Activated B cell treated with CpG ODN at 0.5 μM for 24 hours (primary cell): ENCODE data around the gene PNKP. TPM values are rescaled to one million over a fixed set of nuclear protein-coding genes. Genes with fewer than 3 reads are reported as not detected.

Source experiments
- ATAC-seq: fragments of 200-7000 bp; cut with Tn5 transposase; one replicate; pipeline ENCODE4 v1.10.0; 2021; ENCODE audit warnings: low read depth, mild to moderate bottlenecking, moderate library complexity
- CTCF ChIA-PET: fragments of 350-600 bp; sonication (Branson Sonifier 250); formaldehyde crosslinking; loops from one replicate; lab custom pipeline; 2021; ENCODE audit warnings: antibody characterized with exemption; lab: Charles Lee
- POLR2A ChIA-PET: fragments of 350-600 bp; sonication (Branson Sonifier 250); formaldehyde crosslinking; loops from one replicate; lab custom pipeline; 2021; ENCODE audit warnings: antibody characterized with exemption; lab: Charles Lee
- DNase-seq: peaks from one replicate; pipeline ENCODE4 v3.0.0; 2022
- H3K27ac Mint-ChIP-seq: one replicate; pipeline ENCODE4 v1.8.0; 2020; ENCODE audit warnings: mixed read lengths
- H3K27me3 Mint-ChIP-seq: one replicate; pipeline ENCODE4 v1.8.0; 2021; ENCODE audit warnings: mixed read lengths
- H3K36me3 Mint-ChIP-seq: one replicate; pipeline ENCODE4 v1.8.0; 2021; ENCODE audit warnings: low read depth, mixed read lengths
- H3K4me1 Mint-ChIP-seq: one replicate; pipeline ENCODE4 v1.8.0; 2021; ENCODE audit warnings: mixed read lengths
- H3K4me3 Mint-ChIP-seq: one replicate; pipeline ENCODE4 v1.8.0; 2020; ENCODE audit warnings: mild to moderate bottlenecking, mixed read lengths
- H3K9me3 Mint-ChIP-seq: one replicate; pipeline ENCODE4 v1.8.0; 2020; ENCODE audit warnings: mixed read lengths
- CTCF ChIP-seq: fragments of 200-600 bp; IDR thresholded peaks from one replicate; pipeline ENCODE4 v1.8.0; 2022; ENCODE audit warnings: antibody characterized with exemption, mild to moderate bottlenecking
- intact Hi-C: fragments of 100-400 bp; cut with micrococcal nuclease; formaldehyde crosslinking; loops from one replicate; pipeline ENCODE4 v1.15.1; 2024
- total RNA-seq: library from RNA; stranded (reverse); gene quantifications from 2 replicates; pipeline ENCODE4 v1.2.3, GENCODE V29; 2022

Gene PNKP
- total RNA-seq, 1 donor from 2014 or later, result 205 TPM

- ChIA-PET POLR2A (interaction anchor here (0.6 to 1.2 kb wide), 2 partner anchors 11 to 22 kb away, joined by 6 to 7 read pairs; no protein-coding TSS in a partner anchor), CTCF (no interaction called here)
- no peak overlapping the region for H3K27ac Mint-ChIP-seq
- H3K36me3 Mint-ChIP-seq, result peaks cover 57% of the 10 kb centered on the region
- intact Hi-C loops, result no loop called here
- H3K27me3 Mint-ChIP-seq, result no peaks in the 10 kb centered on the region
- no peak for ATAC-seq
- TF ChIP-seq CTCF, result no peak
- no peaks in the 10 kb centered on the region for H3K9me3 Mint-ChIP-seq
- peaks cover 18% of the 10 kb centered on the region for H3K4me1 Mint-ChIP-seq
- H3K4me3 Mint-ChIP-seq, result no peak overlapping the region
- no peak for DNase-seq
These were observed 9.6 kb downstream of the PNKP start for GRCh38 chr19:49857838-49858087.

GRCh38 chr19:49857061-49857837 lies 10.1 kb downstream of the PNKP start:
- intact Hi-C loops, result no loop called here
- Mint-ChIP-seq H3K27me3 (no peaks in the 10 kb centered on the region), H3K9me3 (no peaks in the 10 kb centered on the region), H3K36me3 (peaks cover 57% of the 10 kb centered on the region), H3K27ac (no peak overlapping the region), H3K4me1 (peaks cover 23% of the 10 kb centered on the region), H3K4me3 (no peak overlapping the region)
- ChIA-PET POLR2A (interaction anchor here (0.6 to 1.2 kb wide), 2 partner anchors 12 to 23 kb away, joined by 6 to 7 read pairs; no protein-coding TSS in a partner anchor), CTCF (no interaction called here)
- no peak for TF ChIP-seq CTCF
- DNase-seq (no peak), ATAC-seq (no peak)

- H3K27me3 Mint-ChIP-seq, result no peaks in the 10 kb centered on the region
- no peak for ATAC-seq
- H3K4me3 Mint-ChIP-seq, result no peak overlapping the region
- ChIA-PET CTCF (no interaction called here), POLR2A (no interaction called here)
- H3K4me1 Mint-ChIP-seq, result peaks cover 27% of the 10 kb centered on the region
- DNase-seq, result no peak
- H3K27ac Mint-ChIP-seq, result no peak overlapping the region
- H3K36me3 Mint-ChIP-seq, result peaks cover 54% of the 10 kb centered on the region
- no peaks in the 10 kb centered on the region for H3K9me3 Mint-ChIP-seq
- no peak for TF ChIP-seq CTCF
- intact Hi-C loops, result no loop called here
These were observed 10.8 kb downstream of the PNKP start for GRCh38 chr19:49856574-49857021.

DNA sequence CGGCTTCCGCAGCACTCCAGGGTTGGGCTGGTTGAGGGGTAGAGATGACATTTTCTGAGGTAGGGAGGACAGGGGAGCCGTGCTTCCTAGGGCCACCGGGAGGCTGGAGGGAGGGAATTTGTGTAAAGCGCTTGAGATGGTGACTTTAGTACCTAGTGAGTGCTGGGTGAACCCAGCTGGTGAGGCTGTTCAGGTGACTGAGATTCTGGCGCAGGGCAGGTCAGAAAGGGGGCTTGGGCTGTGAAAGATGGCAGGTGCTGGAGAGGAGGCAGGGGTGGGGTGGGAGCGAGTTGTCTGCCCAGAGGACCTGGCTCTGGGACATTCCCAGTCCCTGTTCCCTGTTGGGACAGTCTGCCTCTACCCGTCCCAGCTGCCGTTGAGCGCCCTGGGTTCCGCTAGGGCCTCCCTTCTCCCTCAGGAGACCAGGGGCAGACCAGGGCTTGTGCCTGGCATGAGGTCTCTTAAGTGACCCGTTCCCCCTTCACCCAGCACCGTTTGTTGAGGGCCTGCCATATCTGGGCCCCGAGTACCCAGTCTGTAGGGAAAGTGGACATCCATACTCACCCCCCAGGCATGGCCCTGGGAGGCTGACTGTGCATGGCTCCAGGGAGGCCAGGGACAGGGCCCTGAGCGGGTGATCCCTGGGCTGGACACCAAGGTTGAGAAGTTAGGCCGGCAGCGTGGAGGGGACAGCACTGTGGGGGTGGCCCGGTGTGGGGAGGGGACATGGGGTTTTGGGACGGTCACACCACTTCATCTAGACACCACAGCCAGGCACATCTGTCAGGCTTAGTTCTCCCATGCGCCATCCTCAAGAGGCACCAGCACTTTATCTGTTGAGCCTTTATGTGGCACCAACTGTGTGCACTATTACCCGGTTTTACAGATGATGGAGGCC lies 11.5 kb downstream of the PNKP start:
- no peak for TF ChIP-seq CTCF
- H3K27ac Mint-ChIP-seq, result peak overlapping the region; percentile 18
- H3K4me3 Mint-ChIP-seq, result no peak overlapping the region
- H3K27me3 Mint-ChIP-seq, result no peaks in the 10 kb centered on the region
- intact Hi-C loops, result no loop called here
- ATAC-seq (no peak), DNase-seq (no peak)
- ChIA-PET POLR2A (interaction anchor here (1.1 to 2.2 kb wide), 2 partner anchors 13 to 74 kb away, joined by 3 to 9 read pairs; no protein-coding TSS in a partner anchor), CTCF (no interaction called here)
- H3K9me3 Mint-ChIP-seq, result no peaks in the 10 kb centered on the region
- peaks cover 49% of the 10 kb centered on the region for H3K36me3 Mint-ChIP-seq
- peaks cover 27% of the 10 kb centered on the region for H3K4me1 Mint-ChIP-seq

GRCh38 chr19:49855277-49855675 lies 12.1 kb downstream of the PNKP start:
- TF ChIP-seq CTCF, result no peak
- ATAC-seq (no peak), DNase-seq (no peak)
- Mint-ChIP-seq H3K9me3 (no peaks in the 10 kb centered on the region), H3K27ac (peak overlapping the region; percentile 46), H3K27me3 (no peaks in the 10 kb centered on the region), H3K4me3 (no peak overlapping the region), H3K4me1 (peaks cover 29% of the 10 kb centered on the region), H3K36me3 (peaks cover 44% of the 10 kb centered on the region)
- POLR2A ChIA-PET, result interaction anchor here (1.1 to 2.2 kb wide), 2 partner anchors 14 to 75 kb away, joined by 3 to 9 read pairs; no protein-coding TSS in a partner anchor
- intact Hi-C loops, result no loop called here
- CTCF ChIA-PET, result no interaction called here
